ENCODE data around the gene UST.
A peak's percentile ranks its signal among the peaks of the same experiment; 100 is the strongest.

Gene UST

DNA sequence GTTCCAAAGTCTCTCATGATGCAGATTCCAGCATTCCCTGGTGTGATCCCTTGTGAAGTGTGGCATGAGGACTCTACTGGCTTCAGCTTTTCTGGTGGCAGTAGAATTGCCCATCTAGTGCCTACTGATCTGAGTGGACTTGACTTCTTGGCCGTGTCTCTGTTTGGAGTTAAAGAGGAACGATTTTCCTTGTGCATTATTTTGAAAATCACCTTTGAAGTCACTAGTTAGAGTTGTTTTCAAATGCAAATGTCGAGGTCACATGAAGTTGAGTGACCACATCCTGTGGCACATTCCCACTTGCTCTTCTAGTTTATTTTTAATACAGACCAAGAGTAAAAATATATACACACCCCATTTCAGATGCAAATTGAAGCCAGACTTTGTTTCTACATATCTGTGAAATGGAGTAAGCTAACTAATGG, 300.0 kb downstream of the UST start:
- no peak for DNase-seq

DNA sequence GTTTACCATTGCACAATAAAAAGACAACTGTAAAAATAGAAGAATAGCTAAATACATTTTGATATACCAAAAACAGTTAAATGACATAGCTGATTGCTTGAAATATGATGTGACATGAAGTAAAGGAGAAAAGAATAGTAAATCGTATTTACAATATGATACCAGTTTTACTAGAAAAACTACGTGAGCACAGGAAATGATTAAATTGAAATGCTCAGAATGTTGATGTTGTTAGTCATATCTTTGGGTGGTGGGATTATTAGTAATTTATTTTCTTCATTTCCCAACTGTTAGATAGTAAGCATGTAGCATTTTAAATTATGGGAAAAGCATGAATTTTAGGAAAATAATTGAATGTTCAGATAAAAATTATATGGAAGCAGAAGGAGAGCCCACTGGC, 302.4 kb downstream of the UST start:
- no peak for DNase-seq

DNA sequence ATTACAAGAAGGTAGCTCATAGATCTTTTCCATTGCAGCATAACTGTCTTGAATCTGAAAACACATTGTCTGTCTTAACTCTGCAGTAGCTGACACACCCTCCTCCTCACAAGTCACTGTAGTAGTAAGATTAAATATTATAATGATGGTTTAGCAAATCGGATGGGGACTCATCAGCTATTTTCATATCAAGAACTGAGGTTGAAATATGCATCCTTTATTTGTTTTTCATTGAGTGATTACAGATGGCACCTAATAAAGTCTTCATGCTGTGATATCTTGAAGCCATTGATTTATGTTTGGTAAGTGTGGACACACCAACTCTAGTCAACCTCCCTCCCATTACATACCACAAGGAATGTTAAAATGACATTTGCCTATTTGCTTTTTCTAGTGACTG, 303.3 kb downstream of the UST start:
- DNase-seq = no peak

GRCh38 chr6:149052350-149053106, 305.7 kb downstream of the UST start:
- DNase-seq = no peak

- no peak for DNase-seq
Measured at GRCh38 chr6:149053848-149054558, 307.2 kb downstream of the UST start.

DNA sequence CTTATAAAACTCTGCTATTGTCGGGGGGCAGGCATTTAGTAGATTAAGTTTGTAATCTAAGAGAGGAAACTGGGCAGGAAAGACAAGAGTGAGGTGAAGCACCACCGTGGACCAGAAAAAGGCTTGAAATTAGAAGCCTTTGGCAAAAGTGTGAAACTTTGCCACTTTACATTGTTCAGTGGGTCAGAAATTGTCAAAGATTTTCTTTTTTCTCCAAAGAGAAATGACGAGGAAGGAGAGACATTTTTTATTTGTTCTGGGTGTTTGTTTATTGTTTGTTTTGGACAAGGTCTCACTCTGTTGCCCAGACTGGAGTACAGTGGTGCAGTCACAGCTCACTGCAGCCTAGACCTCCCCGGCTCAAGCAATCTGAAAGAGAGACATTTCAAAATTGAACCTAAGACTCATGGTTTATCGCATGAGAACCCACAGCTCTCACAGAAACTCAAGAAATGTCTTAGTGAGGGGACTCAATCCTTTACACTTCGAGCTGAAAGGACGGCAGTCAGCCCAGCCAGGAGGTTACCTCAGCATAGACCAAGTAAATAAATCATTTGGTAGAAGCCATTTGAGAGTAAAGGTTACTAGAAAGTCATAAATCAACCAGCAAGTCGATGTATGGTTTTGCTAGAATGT, 307.8 kb downstream of the UST start:
- DNase-seq = no peak

DNA sequence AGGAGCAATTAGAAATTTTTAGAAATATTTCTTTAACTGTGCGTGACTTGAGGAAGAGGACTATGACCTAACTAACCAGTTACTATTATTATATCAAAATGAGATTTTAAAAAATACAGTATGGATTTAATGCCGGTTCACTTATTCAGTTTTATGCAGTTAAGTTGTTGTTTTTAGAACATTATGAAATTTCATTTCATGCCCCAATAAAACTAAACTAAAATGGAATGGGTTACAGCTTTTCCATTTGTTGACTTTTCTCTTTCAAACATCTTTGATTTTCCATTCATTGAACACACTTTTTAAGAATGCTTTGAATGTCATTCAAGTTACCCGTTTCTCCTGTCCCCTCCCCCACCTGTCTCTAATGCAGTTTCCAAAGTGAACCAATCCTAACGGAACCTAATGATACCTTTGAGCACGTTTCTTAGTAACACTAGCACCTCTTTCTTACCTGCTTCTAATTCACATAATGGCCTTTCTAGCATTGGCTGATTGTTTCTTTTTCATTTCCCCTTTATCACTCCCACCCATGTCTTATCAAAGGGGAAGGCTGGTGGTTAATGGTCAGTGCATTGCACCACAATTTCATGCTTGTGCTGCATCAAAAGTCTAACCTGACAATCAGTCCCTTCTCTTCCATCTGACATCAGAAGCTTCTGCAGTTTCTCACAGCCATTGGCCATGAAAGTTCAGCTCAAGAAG, 308.5 kb downstream of the UST start:
- no peak for DNase-seq

DNA sequence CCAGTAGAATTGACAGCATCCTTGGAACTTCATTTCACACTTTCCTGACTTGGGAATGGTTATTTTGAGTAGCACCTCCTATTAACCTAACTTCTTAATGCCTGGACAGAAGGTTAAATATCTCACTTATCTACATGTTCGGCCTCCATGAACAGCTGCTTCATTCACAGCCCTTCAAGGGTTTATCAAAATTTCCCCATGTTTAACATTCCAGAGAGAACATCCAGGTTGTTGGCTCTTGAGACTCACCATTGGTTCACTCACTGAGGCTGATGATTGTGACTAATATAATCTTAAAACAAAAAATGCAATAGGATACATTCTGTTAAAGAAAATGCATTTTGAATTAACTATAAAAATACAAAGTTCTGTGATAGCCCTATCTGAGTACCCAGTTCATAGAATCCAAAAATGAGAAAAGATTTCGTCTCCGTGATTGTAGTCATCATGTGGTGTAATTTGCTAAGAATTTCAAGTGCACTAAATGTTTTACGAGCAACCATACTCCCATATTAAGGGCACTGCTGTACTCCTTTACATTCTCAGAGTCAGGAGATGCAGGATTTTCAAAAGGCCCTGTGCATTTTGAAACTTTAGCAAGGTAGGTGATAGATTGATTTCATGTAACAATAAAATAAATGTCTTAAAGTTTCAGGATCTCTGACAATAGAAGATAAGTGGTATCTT, 310.1 kb downstream of the UST start:
- no peak for DNase-seq

GRCh38 chr6:149057464-149057840, 310.6 kb downstream of the UST start:
- no peak for DNase-seq

DNA sequence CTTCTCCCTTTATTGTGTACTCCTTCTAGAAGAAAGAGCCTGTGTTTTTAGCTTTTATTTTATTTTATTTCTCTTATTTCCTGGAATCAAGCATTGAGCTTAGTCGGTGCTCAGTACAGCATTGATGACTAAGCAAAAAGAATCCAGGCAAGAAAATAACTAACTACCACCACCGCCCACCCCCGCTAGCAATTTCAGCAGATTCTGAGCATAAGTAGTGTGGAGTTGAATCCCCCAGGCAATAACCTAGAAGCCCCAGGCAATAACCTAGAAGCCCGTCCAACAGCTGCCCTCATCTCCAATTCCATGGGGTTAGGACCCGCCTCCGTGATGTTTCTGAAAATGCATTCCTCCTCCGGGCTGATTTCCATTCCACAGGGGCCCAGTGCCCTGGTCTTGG, 312.7 kb downstream of the UST start:
- no peak for DNase-seq

DNA sequence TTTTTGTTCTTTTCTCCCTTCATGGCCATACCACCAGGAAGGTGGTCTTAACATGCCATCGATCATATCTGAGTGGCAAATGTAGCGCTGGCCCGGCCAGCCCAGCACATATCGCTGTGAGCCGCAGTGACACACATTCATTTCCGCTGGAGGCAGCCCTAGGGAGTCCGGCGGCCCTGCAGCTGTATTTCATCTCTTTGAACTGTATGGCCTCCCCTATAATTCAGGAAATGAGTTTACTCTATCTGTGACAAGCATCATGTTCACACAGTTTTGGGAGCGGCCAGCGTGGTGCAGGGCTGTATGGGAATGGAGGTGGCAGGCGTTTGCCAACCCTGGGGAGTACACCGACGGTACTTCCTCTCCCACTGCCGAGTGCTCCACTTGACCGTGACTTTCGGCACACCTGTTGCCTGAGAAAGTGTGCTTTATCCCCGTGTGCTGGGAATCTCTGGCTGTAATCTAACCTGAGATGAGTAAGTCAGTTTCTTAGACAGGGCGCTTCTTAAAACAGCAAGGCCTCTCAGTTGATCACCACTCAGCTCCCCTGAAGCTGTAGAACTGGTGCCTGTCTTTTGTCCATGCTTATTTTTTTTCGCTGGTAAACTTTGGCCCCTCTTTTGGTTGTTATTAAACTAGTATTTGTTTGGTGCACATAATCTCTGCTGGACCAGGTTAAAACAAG, 313.6 kb downstream of the UST start:
- DNase-seq = no peak

GRCh38 chr6:149060985-149061760, 314.3 kb downstream of the UST start:
- peak; percentile 65 for DNase-seq

DNA sequence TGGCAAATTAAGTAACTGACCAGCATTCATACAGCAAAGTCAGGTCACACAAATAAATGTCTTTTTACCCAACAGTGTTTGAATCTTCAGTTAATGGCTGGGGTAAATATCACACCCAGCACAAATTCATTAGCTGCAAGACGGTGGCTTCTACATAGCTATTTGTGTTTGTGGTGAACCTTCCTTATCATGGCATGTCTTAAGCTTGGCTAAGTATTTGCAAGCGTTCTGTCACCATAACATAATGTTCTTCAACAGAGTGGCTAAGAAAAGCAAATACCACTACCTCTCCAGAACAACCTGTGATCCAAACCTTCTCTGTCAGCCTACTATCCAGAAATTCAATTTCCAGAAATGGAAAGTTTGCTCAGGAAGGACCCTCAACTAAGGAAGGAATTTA, 315.1 kb downstream of the UST start:
- no peak for DNase-seq

DNA sequence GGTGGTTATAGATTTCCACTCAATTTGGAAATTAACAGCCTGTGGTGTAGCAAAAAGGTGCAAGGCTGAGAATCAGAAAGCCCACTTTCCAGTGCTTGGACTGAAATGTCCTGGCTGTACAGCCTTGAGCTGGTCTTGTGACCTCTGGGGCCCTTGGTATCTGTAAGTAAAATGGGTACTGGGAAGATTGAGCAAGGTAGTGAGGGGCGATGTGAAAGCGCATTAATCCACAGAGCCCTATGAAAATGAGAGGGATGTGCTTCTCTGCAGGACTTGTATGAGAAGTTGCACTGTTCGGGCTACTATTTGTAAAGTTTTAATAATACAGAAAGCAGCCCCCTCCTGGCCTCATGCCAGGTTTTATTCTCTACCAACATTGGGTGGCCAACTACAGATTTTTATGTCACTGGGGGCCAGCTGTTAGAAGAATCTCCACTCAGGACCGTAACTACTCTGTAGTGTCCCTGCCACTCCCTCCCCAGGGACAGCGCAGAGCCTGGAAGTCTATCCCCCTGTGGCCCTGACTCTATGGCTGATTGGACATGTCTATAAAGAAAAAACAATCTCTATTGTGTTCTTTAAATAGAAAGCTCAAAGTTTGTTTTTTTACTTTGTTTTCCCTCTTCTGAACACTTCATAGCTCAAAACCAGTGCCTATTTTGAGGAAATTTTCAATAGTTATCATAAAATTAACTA, 316.0 kb downstream of the UST start:
- no peak for DNase-seq

DNA sequence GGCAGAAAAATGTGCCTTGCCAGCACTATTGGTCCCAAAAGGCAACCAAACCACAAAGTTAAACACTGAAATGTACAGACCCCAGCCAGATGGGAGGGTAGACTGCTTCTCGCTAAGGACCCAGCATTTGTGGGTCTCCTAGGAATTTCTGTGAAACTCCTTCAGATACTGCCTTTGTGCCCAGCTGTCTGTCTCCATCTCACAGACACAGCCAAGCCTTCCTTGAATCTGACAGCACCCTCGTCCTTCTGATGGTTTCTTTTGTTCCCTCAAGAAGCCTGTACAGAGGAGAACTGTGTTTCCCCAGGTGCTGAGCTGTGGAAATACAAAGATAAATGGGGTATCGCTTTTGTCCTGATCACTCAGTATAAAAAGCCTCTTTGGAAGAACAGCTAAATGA, 316.6 kb downstream of the UST start:
- DNase-seq = no peak

- no peak for DNase-seq
Measured at GRCh38 chr6:149064001-149064659, 317.3 kb downstream of the UST start.

GRCh38 chr6:149064660-149065015, 317.8 kb downstream of the UST start:
- peak; percentile 70 for DNase-seq

GRCh38 chr6:149065121-149065520, 318.3 kb downstream of the UST start:
- DNase-seq = no peak

GRCh38 chr6:149065658-149066556, 319.1 kb downstream of the UST start:
- DNase-seq = no peak
